ENCODE data around the gene ANKRD17. TPM values are rescaled to one million over a fixed set of nuclear protein-coding genes. Genes with fewer than 3 reads are reported as not detected.

ANKRD17 gene
- total RNA-seq, 2 donors from 2014 or later = 47.1 to 56.3 TPM

GRCh38 chr4:73172161-73172560 is 86.4 kb downstream of the ANKRD17 start:
- DNase-seq (ENCODE audit: low spot score) = no peak
- no peak overlapping the region for H3K27ac ChIP-seq
- H3K36me3 ChIP-seq = peaks cover 50% of the 10 kb centered on the region
- TF ChIP-seq, protein P1, sequence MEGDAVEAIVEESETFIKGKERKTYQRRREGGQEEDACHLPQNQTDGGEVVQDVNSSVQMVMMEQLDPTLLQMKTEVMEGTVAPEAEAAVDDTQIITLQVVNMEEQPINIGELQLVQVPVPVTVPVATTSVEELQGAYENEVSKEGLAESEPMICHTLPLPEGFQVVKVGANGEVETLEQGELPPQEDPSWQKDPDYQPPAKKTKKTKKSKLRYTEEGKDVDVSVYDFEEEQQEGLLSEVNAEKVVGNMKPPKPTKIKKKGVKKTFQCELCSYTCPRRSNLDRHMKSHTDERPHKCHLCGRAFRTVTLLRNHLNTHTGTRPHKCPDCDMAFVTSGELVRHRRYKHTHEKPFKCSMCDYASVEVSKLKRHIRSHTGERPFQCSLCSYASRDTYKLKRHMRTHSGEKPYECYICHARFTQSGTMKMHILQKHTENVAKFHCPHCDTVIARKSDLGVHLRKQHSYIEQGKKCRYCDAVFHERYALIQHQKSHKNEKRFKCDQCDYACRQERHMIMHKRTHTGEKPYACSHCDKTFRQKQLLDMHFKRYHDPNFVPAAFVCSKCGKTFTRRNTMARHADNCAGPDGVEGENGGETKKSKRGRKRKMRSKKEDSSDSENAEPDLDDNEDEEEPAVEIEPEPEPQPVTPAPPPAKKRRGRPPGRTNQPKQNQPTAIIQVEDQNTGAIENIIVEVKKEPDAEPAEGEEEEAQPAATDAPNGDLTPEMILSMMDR (IDR thresholded peaks at IDR 0.05) = no peak
- peaks cover 0 to 6% of the 10 kb centered on the region in 2 donors for H3K4me1 ChIP-seq
- no peak overlapping the region for H3K4me3 ChIP-seq
- H3K27me3 ChIP-seq = no peaks in the 10 kb centered on the region
- no peaks in the 10 kb centered on the region for H3K9me3 ChIP-seq

DNA sequence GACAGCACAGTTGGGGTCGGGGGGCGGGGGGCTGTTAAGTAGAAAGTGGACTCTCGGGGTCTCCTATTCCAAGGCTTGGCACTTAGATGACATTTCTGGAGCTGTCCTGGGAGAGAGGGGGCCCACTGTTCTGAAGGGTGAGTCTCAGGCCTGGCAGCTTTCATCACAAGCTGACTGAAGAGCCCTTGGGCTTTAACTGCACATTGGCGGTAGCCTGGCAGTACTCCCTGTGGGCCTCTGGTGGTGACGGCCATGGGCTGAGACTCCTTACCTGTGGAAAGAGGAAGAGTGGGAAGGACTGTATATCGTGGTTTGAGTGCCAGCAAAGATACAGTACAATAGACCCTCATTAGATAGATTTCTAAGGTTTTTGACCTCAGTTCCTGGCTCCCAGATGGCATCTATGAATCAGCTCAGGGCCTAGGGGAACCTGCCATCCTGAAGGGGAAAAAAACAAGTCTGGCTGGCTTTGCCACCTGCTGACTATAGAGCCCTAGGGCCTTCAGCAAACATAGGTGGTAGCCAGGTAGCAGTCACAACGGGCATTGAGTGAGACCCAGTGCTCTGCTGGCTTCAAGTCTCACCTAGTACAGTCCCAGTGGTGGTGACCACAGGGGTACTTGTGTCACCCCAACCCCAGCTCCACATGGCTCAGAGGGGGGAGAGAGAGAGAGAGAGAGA is 87.9 kb downstream of the ANKRD17 start:
- TF ChIP-seq, protein P1 (IDR thresholded peaks at IDR 0.05) = no peak
- Histone ChIP-seq H3K27me3 (no peaks in the 10 kb centered on the region), H3K27ac (no peak overlapping the region), H3K9me3 (peaks cover 0 to 12% of the 10 kb centered on the region in 2 donors), H3K4me3 (no peak overlapping the region), H3K36me3 (peaks cover 63% of the 10 kb centered on the region), H3K4me1 (no peaks in the 10 kb centered on the region)
- no peak for DNase-seq (ENCODE audit: low spot score)

DNA sequence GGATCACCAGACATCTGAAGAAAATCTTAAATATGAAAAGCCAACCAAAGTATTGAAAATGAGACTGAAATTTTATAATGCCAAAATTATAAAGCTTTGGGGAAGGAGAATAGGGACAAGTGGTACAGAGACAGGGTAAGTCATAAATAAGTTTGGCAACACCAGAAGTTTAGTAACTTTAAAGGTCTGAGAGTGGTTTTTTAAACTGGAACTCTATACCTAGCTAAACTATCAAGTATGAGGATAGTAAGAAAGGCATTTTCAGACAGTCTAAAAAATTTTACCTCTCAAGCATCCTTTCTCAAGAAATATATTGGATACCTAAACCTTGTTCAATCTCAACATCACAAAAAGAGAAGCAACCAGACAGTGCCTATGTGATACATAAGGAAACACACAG is 92.4 kb downstream of the ANKRD17 start:
- DNase-seq (ENCODE audit: low spot score) = no peak
- no peak overlapping the region for H3K27ac ChIP-seq
- H3K36me3 ChIP-seq = peaks cover 65% of the 10 kb centered on the region
- H3K27me3 ChIP-seq = no peaks in the 10 kb centered on the region
- TF ChIP-seq, protein P1 (IDR thresholded peaks at IDR 0.05) = no peak
- H3K4me1 ChIP-seq = peaks cover 0 to 9% of the 10 kb centered on the region in 2 donors
- no peak overlapping the region for H3K4me3 ChIP-seq
- H3K9me3 ChIP-seq = peaks cover 0 to 15% of the 10 kb centered on the region in 2 donors

GRCh38 chr4:73161527-73162185 is 96.9 kb downstream of the ANKRD17 start:
- no peak overlapping the region for H3K27ac ChIP-seq
- DNase-seq (ENCODE audit: low spot score) = no peak
- H3K27me3 ChIP-seq = no peaks in the 10 kb centered on the region
- H3K4me1 ChIP-seq = peaks cover 0 to 9% of the 10 kb centered on the region in 2 donors
- TF ChIP-seq, protein P1 (IDR thresholded peaks at IDR 0.05) = no peak
- H3K4me3 ChIP-seq = no peak overlapping the region
- H3K9me3 ChIP-seq = peaks cover 0 to 13% of the 10 kb centered on the region in 2 donors
- H3K36me3 ChIP-seq = peaks cover 39% of the 10 kb centered on the region

DNA sequence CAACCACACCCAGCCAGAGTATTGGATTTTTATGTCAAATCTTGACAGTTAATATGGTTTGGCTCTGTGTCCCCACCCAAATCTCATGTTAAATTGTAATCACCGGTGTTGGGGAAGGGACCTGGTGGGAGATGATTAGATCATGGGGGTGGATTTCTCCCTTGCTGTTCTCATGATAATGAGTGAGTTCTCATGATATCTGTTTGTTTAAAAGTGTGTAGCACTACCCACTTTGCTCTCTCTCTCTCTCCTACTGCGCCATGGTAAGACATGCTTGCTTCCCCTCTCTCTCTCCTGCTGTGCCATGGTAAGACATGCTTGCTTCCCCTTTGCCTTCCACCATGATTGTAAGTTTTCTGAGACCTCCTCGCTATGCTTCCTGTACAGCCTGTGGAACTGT is 102.2 kb downstream of the ANKRD17 start:
- H3K4me3 ChIP-seq = no peak overlapping the region
- peaks cover 40% of the 10 kb centered on the region for H3K36me3 ChIP-seq
- H3K9me3 ChIP-seq = no peaks in the 10 kb centered on the region
- TF ChIP-seq, protein P1 (IDR thresholded peaks at IDR 0.05) = no peak
- no peak for DNase-seq (ENCODE audit: low spot score)
- H3K27me3 ChIP-seq = no peaks in the 10 kb centered on the region
- no peak overlapping the region for H3K27ac ChIP-seq
- H3K4me1 ChIP-seq = peaks cover 0 to under 1% of the 10 kb centered on the region in 2 donors

Measured in right atrium auricular region (tissue), 2 donors.